Ovary (tissue), 3 donors: ENCODE measurements around the gene CLSTN1.

Experiments used
- POLR2A ChIP-seq: fragments of 450-650 bp; IDR thresholded peaks from one replicate; pipeline ENCODE4 v1.6.1; 2017; ENCODE audit warnings: antibody characterized with exemption, mild to moderate bottlenecking, moderate library complexity
- TF ChIP-seq, protein P1 (sequence below), 3 donors: fragments of 450-650 bp in 2 of 3; fragments of 200-600 bp in 1 of 3; IDR thresholded peaks; one replicate each; pipeline versions ENCODE4 v1.5.1 to v1.8.0; 2016 to 2022; ENCODE audit warnings: antibody characterized with exemption in 3 of 3, mild to moderate bottlenecking in 1 of 3
- donor health status: DM: no; HTN: no; CAD: no.

GRCh38 chr1:9865724-9866123 is 42.0 kb upstream of the CLSTN1 start:
- TF ChIP-seq, protein P1, sequence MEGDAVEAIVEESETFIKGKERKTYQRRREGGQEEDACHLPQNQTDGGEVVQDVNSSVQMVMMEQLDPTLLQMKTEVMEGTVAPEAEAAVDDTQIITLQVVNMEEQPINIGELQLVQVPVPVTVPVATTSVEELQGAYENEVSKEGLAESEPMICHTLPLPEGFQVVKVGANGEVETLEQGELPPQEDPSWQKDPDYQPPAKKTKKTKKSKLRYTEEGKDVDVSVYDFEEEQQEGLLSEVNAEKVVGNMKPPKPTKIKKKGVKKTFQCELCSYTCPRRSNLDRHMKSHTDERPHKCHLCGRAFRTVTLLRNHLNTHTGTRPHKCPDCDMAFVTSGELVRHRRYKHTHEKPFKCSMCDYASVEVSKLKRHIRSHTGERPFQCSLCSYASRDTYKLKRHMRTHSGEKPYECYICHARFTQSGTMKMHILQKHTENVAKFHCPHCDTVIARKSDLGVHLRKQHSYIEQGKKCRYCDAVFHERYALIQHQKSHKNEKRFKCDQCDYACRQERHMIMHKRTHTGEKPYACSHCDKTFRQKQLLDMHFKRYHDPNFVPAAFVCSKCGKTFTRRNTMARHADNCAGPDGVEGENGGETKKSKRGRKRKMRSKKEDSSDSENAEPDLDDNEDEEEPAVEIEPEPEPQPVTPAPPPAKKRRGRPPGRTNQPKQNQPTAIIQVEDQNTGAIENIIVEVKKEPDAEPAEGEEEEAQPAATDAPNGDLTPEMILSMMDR (IDR thresholded peaks at IDR 0.05) = no peak
- TF ChIP-seq POLR2A = no peak
